22Rv1 (cell line): ENCODE measurements around the gene CCDC40.

Experiments used
- ZFX ChIP-seq: fragments of 450-650 bp; IDR thresholded peaks from 2 replicates; pipeline ENCODE4 v1.6.1; 2017; ENCODE audit warnings: antibody characterized with exemption, borderline replicate concordance
- TF ChIP-seq, protein P1 (sequence below): fragments of 450-650 bp; IDR thresholded peaks from 2 replicates; pipeline ENCODE4 v1.5.1; 2017; ENCODE audit warnings: mild to moderate bottlenecking

- TF ChIP-seq, protein P1, sequence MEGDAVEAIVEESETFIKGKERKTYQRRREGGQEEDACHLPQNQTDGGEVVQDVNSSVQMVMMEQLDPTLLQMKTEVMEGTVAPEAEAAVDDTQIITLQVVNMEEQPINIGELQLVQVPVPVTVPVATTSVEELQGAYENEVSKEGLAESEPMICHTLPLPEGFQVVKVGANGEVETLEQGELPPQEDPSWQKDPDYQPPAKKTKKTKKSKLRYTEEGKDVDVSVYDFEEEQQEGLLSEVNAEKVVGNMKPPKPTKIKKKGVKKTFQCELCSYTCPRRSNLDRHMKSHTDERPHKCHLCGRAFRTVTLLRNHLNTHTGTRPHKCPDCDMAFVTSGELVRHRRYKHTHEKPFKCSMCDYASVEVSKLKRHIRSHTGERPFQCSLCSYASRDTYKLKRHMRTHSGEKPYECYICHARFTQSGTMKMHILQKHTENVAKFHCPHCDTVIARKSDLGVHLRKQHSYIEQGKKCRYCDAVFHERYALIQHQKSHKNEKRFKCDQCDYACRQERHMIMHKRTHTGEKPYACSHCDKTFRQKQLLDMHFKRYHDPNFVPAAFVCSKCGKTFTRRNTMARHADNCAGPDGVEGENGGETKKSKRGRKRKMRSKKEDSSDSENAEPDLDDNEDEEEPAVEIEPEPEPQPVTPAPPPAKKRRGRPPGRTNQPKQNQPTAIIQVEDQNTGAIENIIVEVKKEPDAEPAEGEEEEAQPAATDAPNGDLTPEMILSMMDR, result no peak
- no peak for TF ChIP-seq ZFX
These were observed 9.3 kb downstream of the CCDC40 start for GRCh38 chr17:80045703-80046102.
